HG03066 (cell line): ENCODE results near the gene SNTA1.
"Not testable (repeated sequence)": the region's sequence is repeated elsewhere in the genome, so short reads cannot be mapped to it uniquely, and the experiment has no call there.

Experiments used
- ATAC-seq: cut with Tn5 transposase; IDR thresholded peaks from one replicate; pipeline ENCODE4 v1.9.1; 2021; ENCODE audit warnings: low read depth; ENCODE audit not compliant: unreplicated experiment

SNTA1 gene

GRCh38 chr20:33433465-33434234 lies 9.9 kb downstream of the SNTA1 start:
- ATAC-seq = no peak

- no peak for ATAC-seq
Observed at GRCh38 chr20:33431797-33432381, 11.7 kb downstream of the SNTA1 start.

- not testable (repeated sequence) for ATAC-seq
Observed at GRCh38 chr20:33423875-33424274, 19.7 kb downstream of the SNTA1 start.

- ATAC-seq = no peak
Observed at GRCh38 chr20:33423141-33423834, 20.3 kb downstream of the SNTA1 start.

GRCh38 chr20:33419140-33419974 lies 24.2 kb downstream of the SNTA1 start:
- ATAC-seq = no peak

- no peak for ATAC-seq
Observed at GRCh38 chr20:33418033-33418432, 25.5 kb downstream of the SNTA1 start.

GRCh38 chr20:33415948-33416347 lies 27.6 kb downstream of the SNTA1 start:
- ATAC-seq = no peak

- ATAC-seq = no peak
Observed at GRCh38 chr20:33412484-33412838, 31.1 kb downstream of the SNTA1 start.

GRCh38 chr20:33411711-33412483 lies 31.7 kb downstream of the SNTA1 start:
- no peak for ATAC-seq

- ATAC-seq = no peak
Observed at GRCh38 chr20:33411242-33411641, 32.3 kb downstream of the SNTA1 start.

GRCh38 chr20:33410081-33410742 lies 33.4 kb downstream of the SNTA1 start:
- no peak for ATAC-seq

- ATAC-seq = no peak
Observed at GRCh38 chr20:33408716-33409654, 34.6 kb downstream of the SNTA1 start.

- ATAC-seq = no peak
Observed at GRCh38 chr20:33408313-33408712, 35.2 kb downstream of the SNTA1 start.

- no peak for ATAC-seq
Observed at GRCh38 chr20:33407796-33408195, 35.8 kb downstream of the SNTA1 start.

- no peak for ATAC-seq
Observed at GRCh38 chr20:33407251-33407650, 36.3 kb downstream of the SNTA1 start.

- no peak for ATAC-seq
Observed at GRCh38 chr20:33404281-33404680, 39.3 kb downstream of the SNTA1 start.

- no peak for ATAC-seq
Observed at GRCh38 chr20:33401921-33402369, 41.6 kb downstream of the SNTA1 start.

GRCh38 chr20:33401184-33401920 lies 42.2 kb downstream of the SNTA1 start, which contains the start of gene CDK5RAP1:
Gene CDK5RAP1, minus strand, starts transcription at chr20:33401519. Its CDS starts 4,455 bp downstream, at chr20:33397064.
- ATAC-seq = peak; percentile 83
